ENCODE results near the gene SPNS2.

- no peak; the same call in 1 of the 2 replicates for TF ChIP-seq EP300 (IDR thresholded peaks at IDR 0.05; ENCODE audit: borderline replicate concordance)
- no peak for TF ChIP-seq USF1 (IDR thresholded peaks at IDR 0.05)
- TF ChIP-seq, protein P1, sequence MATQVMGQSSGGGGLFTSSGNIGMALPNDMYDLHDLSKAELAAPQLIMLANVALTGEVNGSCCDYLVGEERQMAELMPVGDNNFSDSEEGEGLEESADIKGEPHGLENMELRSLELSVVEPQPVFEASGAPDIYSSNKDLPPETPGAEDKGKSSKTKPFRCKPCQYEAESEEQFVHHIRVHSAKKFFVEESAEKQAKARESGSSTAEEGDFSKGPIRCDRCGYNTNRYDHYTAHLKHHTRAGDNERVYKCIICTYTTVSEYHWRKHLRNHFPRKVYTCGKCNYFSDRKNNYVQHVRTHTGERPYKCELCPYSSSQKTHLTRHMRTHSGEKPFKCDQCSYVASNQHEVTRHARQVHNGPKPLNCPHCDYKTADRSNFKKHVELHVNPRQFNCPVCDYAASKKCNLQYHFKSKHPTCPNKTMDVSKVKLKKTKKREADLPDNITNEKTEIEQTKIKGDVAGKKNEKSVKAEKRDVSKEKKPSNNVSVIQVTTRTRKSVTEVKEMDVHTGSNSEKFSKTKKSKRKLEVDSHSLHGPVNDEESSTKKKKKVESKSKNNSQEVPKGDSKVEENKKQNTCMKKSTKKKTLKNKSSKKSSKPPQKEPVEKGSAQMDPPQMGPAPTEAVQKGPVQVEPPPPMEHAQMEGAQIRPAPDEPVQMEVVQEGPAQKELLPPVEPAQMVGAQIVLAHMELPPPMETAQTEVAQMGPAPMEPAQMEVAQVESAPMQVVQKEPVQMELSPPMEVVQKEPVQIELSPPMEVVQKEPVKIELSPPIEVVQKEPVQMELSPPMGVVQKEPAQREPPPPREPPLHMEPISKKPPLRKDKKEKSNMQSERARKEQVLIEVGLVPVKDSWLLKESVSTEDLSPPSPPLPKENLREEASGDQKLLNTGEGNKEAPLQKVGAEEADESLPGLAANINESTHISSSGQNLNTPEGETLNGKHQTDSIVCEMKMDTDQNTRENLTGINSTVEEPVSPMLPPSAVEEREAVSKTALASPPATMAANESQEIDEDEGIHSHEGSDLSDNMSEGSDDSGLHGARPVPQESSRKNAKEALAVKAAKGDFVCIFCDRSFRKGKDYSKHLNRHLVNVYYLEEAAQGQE (IDR thresholded peaks at IDR 0.05; ENCODE audit: low read depth), result no peak
- TF ChIP-seq, protein P2, sequence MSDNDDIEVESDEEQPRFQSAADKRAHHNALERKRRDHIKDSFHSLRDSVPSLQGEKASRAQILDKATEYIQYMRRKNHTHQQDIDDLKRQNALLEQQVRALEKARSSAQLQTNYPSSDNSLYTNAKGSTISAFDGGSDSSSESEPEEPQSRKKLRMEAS (IDR thresholded peaks at IDR 0.05), result no peak
- no peak for TF ChIP-seq FOXM1 (IDR thresholded peaks at IDR 0.05; ENCODE audit: borderline replicate concordance, low read depth)
- peak; percentile 50; the same call in 1 of the 2 replicates for TF ChIP-seq TCF12 (IDR thresholded peaks at IDR 0.05; ENCODE audit: low read depth)
Measured at GRCh38 chr17:4463818-4464476, 34.7 kb upstream of the SPNS2 start.
